Peyer's patch (tissue), 4 donors: ENCODE measurements around the gene APBA1.

Experiments used
- CTCF ChIP-seq, 6 experiments: fragments of 450-650 bp in 4 of 6; fragments of 200-600 bp in 2 of 6; sonication (generic) in 1 of 6; IDR thresholded peaks; one replicate each; pipeline ENCODE4 v1.5.1; 2017 to 2019; ENCODE audit warnings: antibody characterized with exemption in 6 of 6, mild to moderate bottlenecking in 3 of 6, moderate library complexity in 1 of 6
- POLR2A ChIP-seq, 2 donors: fragments of 450-650 bp; IDR thresholded peaks; one replicate each; pipeline ENCODE4 v1.5.1; 2017; ENCODE audit warnings: antibody characterized with exemption in 2 of 2, mild to moderate bottlenecking in 2 of 2, moderate library complexity in 2 of 2

- TF ChIP-seq CTCF (IDR thresholded peaks at IDR 0.05) (no peak), POLR2A (IDR thresholded peaks at IDR 0.05) (no peak)
Observed at GRCh38 chr9:69468380-69468779, 203.8 kb downstream of the APBA1 start.
